K562 (cell line): ENCODE measurements around the gene RILP.
A peak's percentile ranks its signal among the peaks of the same experiment; 100 is the strongest.

Experiments
- FOXM1 ChIP-seq, 2 experiments: fragments of 450-650 bp in 1 of 2; sonication (generic) in 1 of 2; formaldehyde crosslinking in 1 of 2; IDR thresholded peaks; 2 replicates each; pipeline versions ENCODE4 v1.6.1 to v1.9.0; 2017 to 2022; ENCODE audit warnings: low read depth in 2 of 2, mild to moderate bottlenecking in 2 of 2, missing genetic modification reagents in 1 of 2, moderate library complexity in 1 of 2
- MYNN ChIP-seq, 2 experiments: sonication (generic); formaldehyde crosslinking in 1 of 2; IDR thresholded peaks; 2 replicates each; pipeline versions ENCODE4 v1.5.0 to v1.6.1; 2016 to 2020; ENCODE audit warnings: antibody characterized with exemption in 1 of 2, missing genetic modification reagents in 1 of 2
- RFX5 ChIP-seq: IDR thresholded peaks from 2 replicates; pipeline ENCODE4 v1.6.1; 2011; ENCODE audit warnings: low read depth, mild to moderate bottlenecking, improper control_type of control experiment, low read length
- SOX6 ChIP-seq: fragments of 450-650 bp; IDR thresholded peaks from 2 replicates; pipeline ENCODE4 v1.6.1; 2014; ENCODE audit warnings: mild to moderate bottlenecking
- TBL1XR1 ChIP-seq, 2 experiments: IDR thresholded peaks; 2 replicates each; pipeline ENCODE4 v1.6.1; 2012; ENCODE audit warnings: improper control_type of control experiment in 2 of 2, low read length in 2 of 2, mild to moderate bottlenecking in 1 of 2
- ZBTB2 ChIP-seq: fragments of 450-650 bp; IDR thresholded peaks from 2 replicates; pipeline ENCODE4 v1.6.1; 2016; ENCODE audit warnings: antibody characterized with exemption
- ZNF184 ChIP-seq: sonication (generic); formaldehyde crosslinking; IDR thresholded peaks from 2 replicates; pipeline ENCODE4 v1.5.0; 2020; ENCODE audit warnings: missing genetic modification reagents
- ZNF507 ChIP-seq: conservative IDR thresholded peaks from 2 replicates; pipeline ENCODE4 v1.6.1; 2017; ENCODE audit warnings: missing genetic modification characterization, missing compliant biosample characterization
- ZNF589 ChIP-seq: fragments of 200-800 bp; sonication (Bioruptor generic); IDR thresholded peaks from 2 replicates; pipeline ENCODE4 v1.6.1; 2016; ENCODE audit warnings: low read depth, missing genetic modification characterization, missing compliant biosample characterization

GRCh38 chr17:1649844-1650501 is at the start of gene RILP:
- no peak for TF ChIP-seq RFX5
- TF ChIP-seq SOX6 = peak; percentile 67
- TF ChIP-seq ZNF507 = no peak
- TF ChIP-seq ZBTB2 = peak; percentile 56; the same call in 1 of the 2 replicates
- peak; percentile 45; the same call in 1 of the 2 replicates for TF ChIP-seq FOXM1 (IDR thresholded peaks at IDR 0.05; ENCODE audit: low read depth)
- TF ChIP-seq FOXM1 (CRISPR knock-in tag; IDR thresholded peaks at IDR 0.05; ENCODE audit: low read depth) = no peak
- no peak for TF ChIP-seq ZNF184 (CRISPR knock-in tag)
- TF ChIP-seq ZNF589 (CRISPR knock-in tag) = 0 out of 2 replicates have a peak, but pooled peaks have one; percentile 35
- peak; percentile 87 for TF ChIP-seq MYNN (IDR thresholded peaks at IDR 0.05)
- no peak for TF ChIP-seq MYNN (CRISPR knock-in tag; IDR thresholded peaks at IDR 0.05)
- peak; percentile 38 to 63; a peak in 3 of 4 replicates for TF ChIP-seq TBL1XR1 (IDR thresholded peaks at IDR 0.05; ENCODE audit: low read length in 2 of 2)
